DMS 273 treated with DMSO at 0.1 percent for 48 hours (cell line): ENCODE measurements around the gene RUBCN.
"Not testable (repeated sequence)": the region's sequence is repeated elsewhere in the genome, so short reads cannot be mapped to it uniquely, and the experiment has no call there.

Experiments used
- DNase-seq: peaks from one replicate; lab custom pipeline; 2025; lab: John Stamatoyannopoulos, UW

RUBCN gene

DNA sequence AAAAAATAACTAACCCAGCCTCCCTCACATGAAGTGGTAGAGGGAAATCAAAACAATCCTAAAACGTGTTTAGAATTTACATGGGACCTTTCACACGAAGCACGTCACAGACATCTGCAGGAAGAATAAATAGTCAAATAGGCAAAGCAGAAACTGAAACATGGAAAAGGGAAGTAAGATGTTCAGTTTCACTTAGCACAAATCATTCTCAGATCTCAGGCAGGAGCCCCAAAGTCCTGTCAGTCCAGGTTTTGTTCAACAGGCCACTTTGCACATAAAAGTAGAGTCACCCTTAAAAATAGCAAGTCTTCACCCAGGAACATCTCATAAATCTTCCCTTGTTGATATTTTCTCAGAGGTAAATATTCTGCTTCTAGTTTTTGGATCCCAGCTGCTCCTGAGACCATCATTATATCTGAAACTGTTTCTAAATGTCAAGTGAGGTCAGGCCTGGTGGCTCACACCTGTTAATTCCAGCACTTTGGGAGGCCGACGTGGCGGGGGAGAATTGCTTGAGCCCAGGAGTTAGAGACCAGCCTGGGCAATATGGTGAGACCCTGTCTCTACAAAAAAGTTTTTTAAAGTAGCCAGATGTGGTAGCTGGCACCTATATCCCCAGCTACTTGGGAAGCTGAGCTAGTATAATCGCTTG is 1.9 kb downstream of the RUBCN start:
- DNase-seq, result no peak

DNA sequence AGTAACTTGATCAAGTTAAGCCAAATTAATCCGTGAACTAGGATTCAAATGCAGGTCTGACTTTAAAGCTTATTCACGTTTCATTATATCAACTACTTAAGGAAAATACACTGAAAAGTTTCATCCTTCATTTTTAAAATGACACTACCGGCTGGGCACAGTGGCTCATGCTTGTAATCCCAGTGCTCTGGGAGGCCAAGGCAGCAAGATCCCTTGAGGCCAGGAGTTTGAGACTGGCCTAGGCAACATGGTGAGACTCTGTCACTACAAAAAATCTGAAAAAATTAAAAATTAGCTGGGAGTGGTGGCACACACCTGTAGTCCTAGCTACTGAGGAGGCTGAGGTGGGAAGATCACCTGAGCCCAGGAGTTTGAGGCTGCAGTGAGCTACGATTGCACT is 3.7 kb downstream of the RUBCN start:
- no peak for DNase-seq

DNA sequence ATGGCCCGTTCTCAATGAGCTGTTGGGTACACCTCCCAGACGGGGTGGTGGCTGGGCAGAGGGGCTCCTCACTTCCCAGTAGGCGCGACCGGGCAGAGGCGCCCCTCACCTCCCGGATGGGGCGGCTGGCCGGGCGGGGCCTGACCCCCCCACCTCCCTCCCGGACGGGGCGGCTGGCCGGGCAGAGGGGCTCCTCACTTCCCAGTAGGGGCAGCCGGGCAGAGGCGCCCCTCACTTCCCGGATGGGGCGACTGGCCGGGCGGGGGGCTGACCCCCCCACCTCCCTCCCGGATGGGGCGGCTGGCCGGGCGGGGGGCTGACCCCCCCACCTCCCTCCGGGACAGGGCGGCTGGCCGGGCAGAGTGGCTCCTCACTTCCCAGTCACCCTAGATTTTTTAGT is 5.2 kb downstream of the RUBCN start:
- not testable (repeated sequence) for DNase-seq

DNA sequence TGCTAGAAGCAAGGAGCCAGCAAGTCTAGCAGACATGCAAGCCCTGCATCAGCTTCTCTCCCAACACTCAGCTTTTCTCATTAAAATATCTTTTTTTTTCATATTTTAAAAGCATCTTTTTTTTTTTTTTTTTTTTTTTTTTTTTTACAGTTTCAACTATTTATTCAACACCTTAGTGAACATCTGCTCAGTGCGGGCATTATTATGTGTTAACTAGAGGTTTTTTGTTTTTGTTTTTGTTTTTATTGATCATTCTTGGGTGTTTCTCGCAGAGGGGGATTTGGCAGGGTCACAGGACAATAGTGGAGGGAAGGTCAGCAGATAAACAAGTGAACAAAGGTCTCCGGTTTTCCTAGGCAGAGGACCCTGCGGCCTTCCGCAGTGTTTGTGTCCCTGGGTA is 5.9 kb downstream of the RUBCN start:
- not testable (repeated sequence) for DNase-seq

DNA sequence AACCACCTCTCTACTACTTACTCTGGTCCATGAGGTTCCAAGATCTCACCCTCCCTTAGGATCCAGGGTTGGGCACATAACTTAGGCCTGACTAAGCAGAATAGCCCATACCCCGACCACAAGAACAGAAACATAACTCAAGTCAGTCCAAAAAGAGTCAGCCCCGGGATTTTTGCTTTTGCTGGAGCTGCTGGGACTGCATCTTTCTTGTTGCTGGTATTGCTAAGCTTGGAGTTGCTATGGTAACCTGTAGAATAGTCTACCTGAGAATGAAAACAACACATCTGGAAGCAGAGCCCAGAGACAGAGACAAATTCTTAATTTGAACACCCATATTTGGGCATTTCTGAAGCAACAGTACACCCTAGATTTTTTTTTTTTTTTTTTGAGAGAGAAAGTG is 6.5 kb downstream of the RUBCN start:
- no peak for DNase-seq

DNA sequence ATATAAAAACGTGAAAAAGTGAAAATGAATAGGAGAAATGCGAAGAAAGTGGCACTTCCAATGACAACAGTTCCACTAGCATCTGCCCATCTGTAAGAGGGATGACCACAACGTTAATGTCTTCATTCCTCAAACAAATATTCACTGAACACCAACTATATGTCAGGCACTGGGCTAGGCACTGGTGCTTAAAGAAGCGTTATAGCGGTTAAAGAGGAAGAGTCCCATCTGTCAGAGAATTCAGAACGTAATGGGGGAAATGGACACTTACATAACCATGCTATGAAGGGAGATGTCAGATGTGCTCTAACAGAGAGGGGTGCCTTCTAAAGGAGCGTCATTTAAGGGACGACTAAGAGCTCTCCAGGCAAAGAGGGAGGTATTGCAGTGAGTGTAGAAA is 8.2 kb downstream of the RUBCN start:
- DNase-seq, result no peak

DNA sequence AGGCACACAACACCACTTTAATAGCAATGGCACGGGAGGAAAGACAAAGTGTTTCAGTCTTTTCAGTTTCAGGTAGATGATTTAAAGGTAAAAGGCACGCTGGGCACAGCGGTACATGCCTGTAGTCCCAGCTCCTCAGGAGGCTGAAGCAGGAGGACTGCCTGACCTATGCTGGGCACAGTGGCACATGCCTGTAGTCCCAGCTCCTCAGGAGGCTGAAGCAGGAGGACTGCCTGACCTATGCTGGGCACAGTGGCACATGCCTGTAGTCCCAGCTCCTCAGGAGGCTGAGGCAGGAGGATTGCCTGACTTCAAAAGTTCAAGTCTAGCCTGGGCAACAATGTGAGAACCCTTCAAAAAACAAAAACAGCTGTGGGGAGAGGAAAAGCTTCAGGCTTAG is 8.8 kb downstream of the RUBCN start:
- not testable (repeated sequence) for DNase-seq

DNA sequence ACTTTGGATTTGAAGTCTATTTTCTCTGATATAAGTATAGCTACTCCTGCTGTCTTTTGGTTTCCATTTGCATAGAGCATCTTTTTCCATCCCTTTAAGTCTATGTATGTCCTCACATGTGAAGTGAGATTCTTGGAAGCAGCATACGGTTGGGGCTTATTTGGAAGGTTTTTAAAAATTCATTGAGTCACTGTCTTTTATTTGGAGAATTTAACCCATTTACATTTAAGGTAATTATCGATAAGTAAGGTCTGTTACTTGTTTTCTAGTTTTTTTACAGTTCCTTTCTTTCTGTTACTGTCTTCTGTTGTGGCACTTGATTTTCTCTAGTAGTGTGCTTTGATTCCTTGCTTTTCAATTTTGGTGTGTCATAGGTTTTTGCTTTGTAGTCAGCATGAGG is 14.0 kb downstream of the RUBCN start:
- DNase-seq, result no peak

DNA sequence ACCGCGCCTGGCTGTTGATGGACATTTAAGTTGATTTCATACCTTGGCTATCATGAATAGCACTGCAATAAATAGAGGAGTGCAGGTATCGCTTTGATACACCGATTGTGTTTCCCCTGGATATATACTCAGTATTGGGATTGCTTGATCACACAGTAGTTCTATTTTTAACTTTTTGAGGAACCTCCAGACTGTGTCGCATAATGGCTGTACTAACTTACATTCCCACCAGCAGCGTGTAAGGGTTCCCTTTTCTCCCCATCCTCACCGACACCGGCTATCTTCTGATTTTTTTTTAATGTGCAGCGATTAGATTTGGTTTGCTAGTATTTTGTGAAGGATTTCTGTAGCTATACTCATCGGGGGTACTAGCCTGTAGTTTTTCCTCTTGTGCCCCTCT is 16.0 kb downstream of the RUBCN start:
- no peak for DNase-seq

DNA sequence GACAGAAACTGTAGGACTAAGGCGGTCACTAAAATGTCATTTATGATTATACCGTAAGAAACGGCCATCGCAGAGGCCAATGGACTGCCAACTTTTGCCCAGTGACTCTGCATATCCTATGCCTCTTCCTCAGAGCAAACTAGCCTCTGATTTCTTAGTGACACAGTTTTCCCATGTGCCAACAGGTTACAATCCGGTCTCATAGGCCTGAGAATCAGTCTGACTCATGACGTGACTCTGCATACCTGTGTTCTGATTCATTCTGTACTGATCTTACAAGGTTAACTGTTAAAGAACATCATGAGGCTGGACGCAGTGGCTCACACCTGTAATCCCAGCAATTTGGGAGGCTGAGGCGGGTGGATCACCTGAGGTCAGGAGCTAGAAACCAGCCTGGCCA is 17.8 kb downstream of the RUBCN start:
- DNase-seq, result no peak

DNA sequence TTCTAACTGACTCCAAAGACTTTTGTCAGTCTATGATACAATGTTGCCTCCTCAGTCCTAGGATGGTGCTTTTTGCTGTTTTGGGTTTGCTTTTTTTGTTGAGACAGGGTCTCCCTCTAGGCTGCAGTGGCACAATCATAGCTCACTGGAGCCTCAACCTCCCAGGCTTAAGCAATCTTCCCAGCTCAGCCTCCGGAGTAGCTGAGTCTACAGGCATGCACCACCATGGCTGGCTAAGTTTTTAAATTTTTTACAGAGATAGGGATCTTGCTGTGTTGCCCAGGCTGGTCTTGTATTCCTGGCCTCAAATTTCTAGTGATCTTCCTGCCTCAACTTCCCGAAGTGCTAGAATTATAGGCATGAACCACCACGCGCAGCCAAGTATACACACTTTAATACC is 22.5 kb downstream of the RUBCN start:
- DNase-seq, result no peak

DNA sequence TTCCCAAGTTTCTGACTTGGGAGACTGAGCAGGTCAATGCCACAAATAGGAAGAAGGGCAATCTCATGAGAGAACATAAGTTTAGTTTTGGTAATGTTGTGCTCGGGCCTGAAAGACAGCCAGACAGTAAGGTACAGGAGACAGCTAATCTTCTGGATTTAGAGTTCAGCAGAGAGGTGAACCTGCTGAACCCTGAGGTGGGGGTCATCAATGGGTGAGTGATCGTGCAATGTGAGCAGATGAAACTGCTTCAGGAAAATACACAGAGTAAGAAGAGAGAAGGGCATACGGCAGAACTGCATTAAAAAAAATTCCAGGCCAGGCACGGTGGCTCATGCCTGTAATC is 23.3 kb downstream of the RUBCN start:
- no peak for DNase-seq

DNA sequence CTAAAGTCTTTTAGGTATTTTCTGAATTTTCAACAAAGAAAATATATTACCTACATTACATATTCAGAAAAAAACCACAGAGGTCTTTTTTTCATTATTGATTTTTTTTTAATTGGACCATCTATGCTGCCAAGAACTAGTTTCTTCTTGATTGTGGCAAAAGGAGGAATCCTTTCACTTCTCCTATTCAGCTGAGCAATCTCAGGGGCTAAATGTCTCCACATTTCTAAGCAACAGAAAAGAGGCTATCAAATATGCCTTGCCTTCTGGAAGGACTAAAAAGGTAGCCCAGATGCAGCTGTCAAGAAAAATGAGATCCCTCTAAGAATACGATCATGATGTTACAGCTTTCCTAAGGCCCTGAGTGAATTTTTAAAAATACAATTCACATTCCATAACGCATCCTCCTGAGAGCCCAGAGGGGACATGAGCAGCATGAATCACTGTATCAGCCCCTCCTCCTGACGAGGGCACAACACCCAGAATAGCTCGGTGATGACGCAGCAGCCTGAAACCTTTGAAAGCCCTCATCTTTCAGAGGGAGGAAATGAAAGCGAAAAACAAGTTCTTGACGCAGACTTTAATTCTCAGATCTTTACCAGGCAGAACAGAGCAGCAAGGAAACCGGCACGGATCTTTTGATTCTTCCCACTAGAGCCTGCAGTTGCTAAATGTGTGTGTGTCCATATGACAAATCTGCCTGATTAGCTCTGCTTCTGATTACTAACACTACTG is 24.6 kb downstream of the RUBCN start:
- no peak for DNase-seq

DNA sequence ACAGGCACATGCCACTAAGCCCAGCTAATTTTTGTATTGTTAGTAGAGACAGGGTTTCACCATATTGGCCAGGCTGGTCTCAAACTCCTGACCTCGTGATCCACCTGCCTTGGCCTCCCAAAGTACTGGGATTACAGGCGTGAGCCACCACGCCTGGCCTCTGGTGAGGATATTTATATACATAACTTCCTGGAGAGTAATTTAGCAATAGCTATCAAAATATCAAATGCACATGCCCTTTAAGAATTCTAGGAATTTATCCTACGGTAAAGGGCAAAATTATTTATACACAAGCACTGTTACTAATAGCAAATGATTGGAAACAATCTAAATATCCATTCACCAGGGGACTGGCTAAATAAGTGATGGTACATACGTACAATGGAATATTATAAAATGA is 25.7 kb downstream of the RUBCN start:
- not testable (repeated sequence) for DNase-seq

DNA sequence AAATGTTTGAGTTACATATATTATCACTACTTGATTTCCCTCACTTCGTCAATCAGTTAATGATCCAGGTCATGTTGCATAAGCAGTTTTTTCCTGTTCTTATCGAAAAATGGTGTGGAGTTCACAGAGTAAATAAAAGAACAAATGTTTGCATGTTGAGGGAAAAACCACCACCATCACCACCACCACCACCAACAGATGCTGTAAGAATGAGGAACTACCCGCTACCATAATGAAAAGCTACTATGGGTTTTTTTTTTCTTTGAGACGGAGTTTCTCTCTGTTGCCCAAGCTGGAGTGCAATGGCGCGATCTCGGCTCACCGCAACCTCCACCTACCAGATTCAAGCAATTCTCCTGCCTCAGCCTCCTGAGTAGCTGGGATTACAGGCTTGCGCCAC is 27.6 kb downstream of the RUBCN start:
- no peak for DNase-seq

DNA sequence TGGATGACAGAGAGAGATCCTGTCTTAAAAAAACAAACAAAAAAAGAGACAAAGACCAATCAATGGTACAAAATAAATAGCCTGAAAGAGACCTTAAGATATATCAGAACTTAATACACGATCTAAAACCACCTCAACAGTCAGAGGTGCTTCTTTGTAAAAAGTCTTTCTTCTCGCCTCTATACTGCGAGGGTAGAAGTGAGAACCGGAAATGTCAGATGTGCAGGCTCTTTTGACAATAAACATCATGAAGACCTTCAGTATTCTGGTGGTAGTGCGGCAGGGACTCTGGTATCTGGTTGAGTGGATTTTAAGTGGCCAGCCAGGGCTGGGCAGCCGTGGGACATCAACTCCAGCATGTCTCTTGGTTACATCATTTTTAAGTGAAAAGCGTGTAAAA is 30.0 kb downstream of the RUBCN start:
- DNase-seq, result no peak

DNA sequence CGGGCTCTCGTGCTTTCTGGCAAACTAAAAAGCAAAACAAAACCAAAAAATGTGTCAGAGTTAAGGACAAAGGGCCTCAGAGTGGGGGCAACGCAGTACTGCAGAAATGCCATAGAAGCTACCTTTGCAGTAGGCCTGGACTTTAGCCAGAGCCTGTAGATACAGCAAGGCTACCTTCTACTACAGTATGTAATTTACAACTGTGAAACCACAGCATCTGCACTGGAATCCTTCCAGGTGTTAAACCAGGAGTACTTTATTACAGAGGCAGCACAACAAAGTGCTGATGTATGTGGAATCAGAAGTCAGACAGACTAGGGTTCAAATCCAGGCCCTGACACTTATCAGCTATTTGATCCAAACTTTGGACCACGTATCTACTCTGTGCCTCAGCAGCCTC is 34.9 kb downstream of the RUBCN start:
- no peak for DNase-seq

DNA sequence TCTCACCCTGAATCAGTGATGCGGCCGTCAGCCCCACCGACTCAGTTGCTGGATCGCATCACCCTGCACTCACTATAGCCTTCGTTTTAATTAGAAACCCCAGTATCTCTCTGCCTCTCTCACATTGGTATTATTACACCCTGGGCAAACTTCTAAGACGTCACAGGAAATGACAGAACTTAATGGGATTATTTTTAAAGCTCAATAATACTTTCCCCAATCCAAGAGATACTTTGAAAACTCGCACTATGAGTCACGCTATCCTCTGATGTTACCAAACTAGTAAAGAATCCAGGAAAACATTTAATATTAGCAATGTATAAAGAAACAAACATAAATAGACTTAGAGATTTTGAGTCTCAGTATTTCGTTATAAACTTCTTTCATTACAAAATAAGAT is 36.6 kb downstream of the RUBCN start:
- no peak for DNase-seq

DNA sequence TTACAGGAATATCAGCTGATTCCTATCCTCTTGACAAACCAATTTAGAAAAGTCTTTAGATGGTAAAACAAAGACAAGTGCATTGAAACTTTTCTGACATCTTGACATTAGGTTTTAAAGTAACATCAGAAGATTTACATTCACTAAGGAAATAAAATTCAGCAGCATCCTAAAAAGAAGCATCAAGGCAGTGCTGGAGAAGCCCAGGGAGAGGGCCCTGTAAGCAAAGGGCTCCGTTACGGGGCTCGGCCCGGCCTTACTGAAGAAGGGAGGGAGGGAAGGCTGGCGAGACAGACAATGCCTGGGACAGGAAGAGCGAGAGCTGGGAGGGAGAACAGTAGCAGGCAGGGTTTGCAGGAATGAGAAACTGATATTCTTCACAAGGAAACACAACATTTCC is 39.3 kb downstream of the RUBCN start:
- no peak for DNase-seq

DNA sequence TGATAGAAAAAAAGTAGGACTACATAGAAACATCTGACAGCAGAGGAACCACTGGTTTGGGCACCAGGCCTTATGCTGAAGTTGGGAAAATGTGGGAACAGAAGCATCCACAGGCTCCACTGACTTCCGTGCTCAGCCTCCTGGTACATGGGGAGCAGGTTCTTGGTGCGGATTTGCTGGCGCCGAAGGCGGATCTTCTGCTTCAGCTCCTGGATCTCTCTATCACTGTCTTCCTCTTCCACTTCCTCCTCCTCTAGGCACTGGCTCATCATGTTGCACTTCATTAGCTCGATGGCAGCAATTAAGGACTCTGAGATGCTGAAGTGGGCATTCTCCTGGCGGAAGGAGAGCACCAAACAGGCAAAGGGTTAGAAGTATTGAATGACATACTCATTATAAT is 42.5 kb downstream of the RUBCN start:
- no peak for DNase-seq

DNA sequence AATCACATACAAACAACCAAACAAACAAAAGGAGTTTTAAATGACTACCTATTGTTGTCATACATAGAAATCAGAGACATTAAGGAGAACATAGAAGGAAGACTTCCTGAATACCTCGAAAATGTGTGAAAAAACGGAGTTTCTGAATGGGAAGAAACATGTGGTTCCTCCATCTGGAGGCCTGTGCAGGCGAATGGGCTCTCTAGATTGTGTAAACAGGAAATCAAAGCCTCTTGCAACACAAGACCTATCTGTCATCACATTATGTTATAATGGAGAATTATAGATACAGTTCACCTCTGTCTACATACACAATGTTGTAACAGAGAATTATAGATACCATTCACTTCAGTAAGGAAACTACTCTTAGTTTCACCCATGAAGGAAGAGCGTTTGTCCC is 44.1 kb downstream of the RUBCN start:
- no peak for DNase-seq

DNA sequence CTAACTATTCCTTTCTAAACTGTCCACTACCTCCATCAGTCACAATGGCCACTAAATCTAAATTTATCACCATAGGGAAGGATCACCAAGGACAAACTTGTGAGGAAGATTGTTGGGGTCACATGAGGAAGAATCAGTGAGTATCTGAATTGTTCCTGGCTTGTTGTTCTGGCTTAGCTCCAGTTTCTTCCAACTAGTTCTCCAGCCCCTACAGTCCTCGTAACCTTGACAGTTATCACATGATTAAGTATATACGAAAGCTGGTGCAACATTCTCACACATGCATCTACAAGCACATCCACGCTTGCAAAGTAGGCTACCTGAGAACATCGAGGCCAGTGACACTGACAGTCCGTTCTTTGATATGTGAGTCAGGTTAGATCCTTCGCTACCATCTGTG is 46.0 kb downstream of the RUBCN start:
- DNase-seq, result no peak

DNA sequence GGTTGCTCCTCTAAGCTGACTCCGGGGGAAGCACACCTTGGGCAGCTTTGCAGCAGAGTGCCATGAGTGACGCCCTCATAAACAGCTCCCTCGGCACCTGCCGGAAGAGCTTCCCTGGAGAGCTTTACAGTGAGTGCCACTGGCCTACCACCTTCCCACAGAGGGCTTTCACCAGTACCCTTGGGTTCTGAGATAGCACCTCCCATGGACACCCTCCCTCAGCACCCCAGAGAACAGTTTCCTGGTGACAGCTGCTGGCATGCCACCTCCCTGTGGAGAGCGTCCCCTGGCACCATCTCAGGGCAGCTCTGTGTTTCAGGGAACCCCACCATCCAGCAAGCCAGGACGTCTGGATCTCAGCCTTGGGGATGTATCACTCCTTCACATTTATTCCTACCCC is 49.1 kb downstream of the RUBCN start:
- DNase-seq, result no peak

DNA sequence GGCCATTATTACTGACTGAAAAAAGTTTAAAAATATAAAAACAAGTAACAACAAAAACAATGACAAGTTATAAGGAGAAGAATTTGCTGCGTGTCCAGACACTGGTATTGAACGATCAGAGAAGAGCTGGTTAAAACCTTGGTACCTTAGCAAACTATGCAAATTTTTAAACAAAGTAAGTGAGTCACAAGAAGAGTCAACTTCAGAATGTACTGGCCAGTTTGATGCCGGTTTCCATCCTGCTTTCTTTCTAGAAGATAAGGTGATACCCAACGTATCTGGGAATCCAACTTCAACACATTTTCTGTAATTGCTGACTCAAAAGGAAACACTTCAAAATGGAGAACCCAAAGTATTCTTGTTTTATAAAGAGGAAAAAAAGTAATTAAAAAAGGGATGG is 49.8 kb downstream of the RUBCN start:
- DNase-seq, result no peak
